ENCODE results near the gene GLIS1.

Gene GLIS1

DNA sequence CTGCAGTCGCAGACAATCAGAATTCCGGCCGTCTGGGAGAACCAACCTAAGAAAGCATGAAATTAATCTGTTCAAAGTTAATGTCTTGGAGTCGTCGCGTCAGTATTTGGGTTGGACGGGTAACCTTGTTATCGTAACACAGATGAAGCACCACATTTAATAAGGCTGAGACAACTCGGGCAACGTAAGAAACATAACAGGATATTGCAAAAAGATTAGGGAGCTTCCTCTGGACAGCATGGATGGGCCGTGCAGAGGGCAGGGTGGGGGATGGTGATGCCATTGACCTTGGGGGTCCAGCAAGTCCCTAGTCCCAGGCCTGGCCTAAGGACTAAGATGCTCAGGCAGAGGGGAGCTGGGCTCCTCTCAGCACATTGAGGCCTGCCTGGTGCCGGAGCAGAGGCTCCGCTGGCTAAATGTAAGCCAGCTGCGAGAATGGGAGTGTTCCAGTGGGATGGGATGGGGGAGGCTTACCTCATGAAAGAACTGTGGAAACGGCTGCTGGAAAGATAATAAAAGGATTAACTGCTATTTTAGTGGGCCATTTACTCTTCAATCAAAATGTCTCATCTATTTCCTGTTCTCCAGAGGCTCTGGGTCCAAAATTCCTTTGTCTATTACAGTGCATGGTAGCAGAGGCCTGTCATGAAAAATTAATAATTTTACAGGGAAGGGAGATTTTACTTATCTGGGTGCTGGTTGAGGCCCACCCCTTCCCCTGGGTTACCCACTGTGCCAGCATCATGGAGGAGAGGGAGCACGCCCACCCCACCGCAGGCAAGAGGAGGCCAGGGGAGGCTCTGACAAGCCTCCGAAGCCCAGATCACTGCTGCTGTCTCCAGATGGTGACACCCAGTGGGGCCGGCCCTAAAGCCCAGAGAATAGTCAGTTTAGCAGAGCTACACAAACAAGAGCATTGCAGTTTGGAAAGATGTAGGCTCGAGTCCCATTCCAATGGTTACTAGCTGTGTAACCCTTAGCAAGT is 148.1 kb downstream of the GLIS1 start:
- no peak for DNase-seq

DNA sequence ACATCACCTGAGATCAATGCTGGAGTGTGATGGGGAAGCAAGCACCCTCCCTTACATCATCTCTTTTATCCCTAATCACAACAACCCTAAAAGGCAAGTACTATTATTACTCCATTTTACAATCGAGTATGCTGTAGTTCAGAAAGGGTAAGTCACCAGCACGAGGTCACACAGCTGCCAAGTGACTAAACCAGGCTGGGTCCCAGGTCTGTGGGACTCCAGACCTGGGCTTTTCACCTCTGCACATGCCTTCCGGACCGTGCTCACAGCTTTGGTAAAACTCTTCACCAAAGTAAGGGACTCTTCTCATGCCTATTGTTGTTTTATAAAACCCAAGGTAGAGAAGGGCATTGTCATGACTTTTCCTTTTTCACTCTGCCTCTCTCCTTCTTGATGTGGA is 148.9 kb downstream of the GLIS1 start:
- DNase-seq: no peak

DNA sequence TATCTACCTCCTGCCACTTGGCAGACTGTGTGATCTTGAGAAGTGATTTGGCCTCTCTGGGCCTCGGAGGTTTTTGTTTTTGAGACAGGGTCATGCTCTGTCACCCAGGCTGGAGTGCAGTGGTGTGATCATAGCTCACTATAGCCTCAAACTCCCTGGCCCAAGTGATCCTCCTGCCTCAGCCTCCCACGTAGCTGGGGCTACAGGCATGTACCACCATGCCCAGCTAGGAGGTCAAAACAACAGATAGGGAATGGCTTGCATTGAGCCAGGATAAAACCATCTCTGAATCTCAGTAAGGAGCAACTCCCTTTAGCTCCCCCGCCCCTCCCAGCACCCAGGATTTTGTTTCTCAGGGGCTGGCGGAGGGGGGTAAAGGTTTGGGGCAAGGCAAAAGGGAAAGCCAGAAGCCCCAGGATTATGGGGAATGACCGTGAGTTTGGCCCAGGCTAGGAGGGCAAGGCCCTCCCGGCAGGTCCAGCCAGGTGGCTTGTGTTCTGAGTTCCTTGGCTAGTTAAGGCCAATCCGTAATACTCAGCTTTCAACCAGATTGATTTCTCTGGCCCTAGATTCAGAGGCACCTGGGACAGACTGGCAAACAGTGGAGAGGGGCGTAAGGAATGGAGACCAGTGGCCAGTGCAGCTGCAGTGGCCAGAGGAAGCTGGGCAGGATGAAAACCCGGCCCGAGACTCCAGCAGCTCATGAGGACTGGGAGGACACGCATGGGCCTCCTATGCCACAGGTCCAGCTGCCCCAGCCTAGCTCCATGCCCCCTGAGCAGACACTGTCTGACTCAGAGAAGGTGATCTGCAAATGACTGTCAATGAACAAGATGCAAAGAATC is 149.7 kb downstream of the GLIS1 start:
- no peak for DNase-seq

DNA sequence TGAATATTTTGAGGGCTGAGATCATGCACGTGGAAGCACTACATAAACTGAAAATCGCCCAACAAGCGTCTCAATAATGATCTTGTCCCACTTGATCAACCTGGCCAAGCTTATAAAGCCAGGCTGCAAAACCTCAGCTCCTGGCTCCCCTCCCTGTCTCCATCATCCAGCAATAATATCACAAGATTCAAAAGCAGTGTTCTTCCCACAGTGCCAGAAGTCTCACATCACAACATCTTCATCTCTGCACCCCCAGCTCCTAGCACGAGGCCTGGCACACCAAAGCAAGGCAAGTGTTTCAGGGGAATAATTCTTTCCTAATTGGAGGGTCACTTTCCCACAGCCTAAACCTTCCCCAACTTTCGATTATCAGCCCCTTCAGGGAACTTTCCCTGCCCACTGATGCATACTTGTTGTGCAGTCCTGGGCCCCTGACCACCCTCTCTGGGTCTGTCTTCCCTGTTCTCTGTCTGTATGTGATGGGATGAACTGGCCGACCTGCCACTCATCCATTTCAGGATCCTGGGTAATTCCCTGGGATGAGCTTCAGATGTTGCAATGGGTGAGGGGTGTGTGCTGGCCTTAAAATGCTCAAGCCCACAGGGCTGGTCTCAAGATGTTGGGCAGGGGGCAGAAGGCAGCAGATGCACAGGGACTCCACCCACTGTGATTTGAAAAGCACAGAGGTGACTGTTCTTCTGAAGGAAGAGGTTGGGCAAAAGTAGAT is 150.7 kb downstream of the GLIS1 start:
- no peak for DNase-seq

- no peak for DNase-seq
Observed at GRCh38 chr1:53587252-53587988, 151.5 kb downstream of the GLIS1 start.

DNA sequence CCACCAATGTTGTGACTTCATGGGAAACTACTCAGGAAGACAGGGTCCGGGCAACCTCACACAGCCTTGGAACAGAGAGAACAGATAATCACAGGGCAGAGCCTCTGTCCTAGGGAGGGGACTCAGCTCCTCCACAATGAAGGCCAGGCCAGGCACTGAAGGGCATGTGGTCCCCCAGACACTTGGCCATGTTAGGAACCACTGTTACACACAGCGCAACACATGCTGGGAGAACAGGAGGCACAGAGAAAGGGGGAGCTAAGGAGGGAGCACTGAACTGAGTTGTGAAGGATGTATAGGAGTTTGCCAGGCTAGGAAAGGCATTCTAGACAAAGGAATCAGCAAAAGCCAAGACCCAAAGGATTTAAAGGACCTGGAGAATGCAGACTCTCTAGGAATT is 152.2 kb downstream of the GLIS1 start:
- DNase-seq: no peak

DNA sequence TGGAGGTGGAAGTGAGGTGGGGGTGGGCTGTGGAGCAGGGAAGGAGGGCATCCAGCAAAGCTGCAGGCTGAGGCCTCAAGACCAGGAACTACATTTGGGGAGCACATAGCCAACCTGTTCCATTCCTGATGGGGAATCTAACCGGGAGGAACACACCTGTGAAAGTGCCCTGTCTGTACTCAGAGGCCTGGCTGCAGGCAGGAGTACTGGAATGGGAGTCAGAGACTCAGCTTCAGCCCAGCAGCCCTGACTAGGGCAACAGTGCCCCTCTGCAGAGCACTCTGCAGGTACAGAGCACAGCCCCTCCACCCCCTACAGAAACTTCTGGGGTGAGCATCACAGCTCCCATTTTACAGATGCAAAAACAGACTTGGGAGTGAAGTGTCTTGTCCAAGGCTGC is 153.4 kb downstream of the GLIS1 start:
- no peak for DNase-seq

DNA sequence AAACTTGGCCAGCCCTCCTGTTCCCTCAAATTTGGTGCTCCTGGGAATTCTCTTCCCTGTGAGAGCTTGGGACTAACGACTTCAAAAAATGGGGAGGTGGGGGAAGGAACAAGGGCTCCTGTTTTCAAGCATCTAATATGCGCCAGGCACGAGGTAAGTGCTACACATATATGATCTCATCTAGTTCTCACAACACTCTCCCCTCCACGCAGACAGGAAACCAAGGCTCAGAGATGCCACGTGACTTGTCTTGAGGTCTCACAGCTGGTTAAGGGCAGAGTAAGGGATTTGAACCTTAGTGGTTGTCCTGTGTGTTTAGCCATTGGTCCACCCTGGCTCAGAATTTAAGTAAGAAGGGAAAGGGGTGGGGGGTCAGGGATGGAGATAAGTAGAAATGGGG is 153.8 kb downstream of the GLIS1 start:
- no peak for DNase-seq

DNA sequence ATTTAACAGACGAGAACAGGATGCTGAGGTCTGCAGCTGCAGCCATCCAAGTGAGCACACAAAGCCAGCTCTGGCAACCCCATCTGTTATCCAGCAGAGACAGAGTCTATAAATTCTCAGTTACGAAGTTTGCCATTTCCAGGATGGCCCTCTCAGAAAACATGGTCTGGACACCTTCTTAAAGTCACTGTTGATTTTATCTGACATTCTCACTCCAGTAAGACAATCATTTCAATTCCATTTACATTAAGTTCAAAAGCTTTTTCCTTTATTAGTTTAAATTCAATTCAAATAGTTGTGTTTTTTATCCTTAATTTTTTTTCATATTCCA is 154.2 kb downstream of the GLIS1 start:
- DNase-seq: no peak

GRCh38 chr1:53583868-53584776 is 154.8 kb downstream of the GLIS1 start:
- no peak for DNase-seq

- DNase-seq: no peak
Observed at GRCh38 chr1:53583021-53583867, 155.7 kb downstream of the GLIS1 start.

GRCh38 chr1:53582211-53583020 is 156.5 kb downstream of the GLIS1 start:
- no peak for DNase-seq

- DNase-seq: no peak
Observed at GRCh38 chr1:53581476-53581875, 157.5 kb downstream of the GLIS1 start.

DNA sequence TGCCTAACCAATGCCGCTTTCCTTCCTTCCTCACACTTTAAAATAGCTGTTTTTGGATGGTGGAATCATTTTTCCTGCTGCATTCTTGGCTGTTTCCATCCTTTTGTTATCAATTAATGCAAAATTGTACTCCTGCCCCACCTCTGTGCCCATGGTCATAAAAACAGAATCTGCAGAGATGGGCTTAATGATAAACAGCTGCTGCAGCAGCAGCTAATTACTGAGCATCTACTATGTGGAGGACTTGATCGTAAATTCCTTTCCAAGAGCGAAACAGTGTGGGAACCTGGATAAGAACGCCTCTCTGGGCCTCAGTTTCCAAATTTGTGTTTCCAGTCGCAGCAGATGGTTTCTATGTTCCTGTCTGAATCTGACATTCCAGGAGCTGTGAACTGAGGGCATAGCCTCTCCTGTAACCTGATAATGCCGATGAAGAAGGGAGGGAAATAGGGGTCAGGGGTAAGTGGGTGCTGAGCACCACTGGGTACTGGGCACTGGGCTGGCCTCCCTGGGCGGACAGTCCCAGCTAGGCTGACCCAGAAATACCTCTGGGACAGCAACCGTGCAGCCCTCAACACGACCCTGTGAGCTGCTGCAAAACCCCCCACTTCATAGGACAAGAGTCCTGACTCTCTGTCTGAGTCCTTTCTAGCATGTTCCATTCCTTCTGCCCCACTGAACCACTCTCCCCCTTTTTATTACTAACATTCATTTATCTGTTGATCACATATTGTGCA is 158.1 kb downstream of the GLIS1 start:
- no peak for DNase-seq

DNA sequence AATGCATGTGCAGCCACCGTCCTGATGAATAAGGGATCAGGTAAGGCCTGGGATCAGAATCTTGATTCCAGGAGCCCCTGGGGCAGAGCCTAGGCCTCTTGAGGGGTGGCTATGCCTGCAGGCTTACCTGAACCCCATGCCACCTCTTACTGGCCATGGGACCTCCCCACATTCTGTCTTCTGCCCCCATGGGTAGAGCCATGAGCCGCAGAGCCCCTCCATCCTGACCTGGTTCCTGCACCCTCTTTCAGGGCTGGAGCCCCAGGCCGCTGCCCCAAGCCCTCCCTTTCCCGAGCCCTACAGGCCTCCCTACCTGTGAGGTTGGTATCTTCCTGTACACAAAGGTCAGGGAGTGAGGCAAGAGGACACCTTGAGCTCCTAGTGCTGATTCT is 159.0 kb downstream of the GLIS1 start:
- DNase-seq: no peak

DNA sequence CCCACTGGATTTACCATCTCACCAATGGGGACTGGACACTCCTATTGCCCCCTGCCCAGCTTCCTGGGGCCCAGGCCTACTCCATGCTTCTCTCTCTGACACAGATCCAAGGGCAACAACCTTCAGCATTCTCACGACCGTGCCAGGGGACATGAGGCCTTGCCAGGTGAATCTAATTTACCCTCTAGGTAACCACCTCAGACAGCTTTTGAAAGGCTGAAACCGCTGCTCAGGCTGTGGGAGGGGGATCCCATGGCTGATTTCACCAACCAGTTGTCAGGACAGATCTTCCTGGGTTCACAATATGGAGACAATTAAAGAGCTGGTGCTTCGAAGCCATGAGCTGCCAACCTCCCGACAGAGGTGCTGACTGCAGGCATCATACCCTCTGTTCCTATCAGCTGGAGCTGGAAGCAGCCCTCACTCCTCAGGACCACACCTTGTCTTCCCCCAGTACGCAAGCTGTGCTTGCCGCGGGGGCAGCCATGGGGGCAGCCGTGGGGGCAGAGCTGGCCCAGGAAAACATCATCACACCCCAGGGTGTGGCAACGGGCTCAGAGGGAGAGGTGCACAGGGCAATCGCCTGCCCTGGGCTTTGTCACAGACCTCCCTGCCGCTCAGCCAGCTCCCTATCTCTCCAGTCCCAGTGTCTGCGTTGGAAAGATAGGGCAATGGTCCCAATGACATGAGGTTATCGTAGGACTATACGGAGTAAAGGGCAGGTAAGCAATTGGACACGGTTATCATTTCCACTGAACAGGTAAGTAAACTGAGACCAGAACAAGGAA is 159.5 kb downstream of the GLIS1 start:
- DNase-seq: no peak

GRCh38 chr1:53578358-53578757 is 160.6 kb downstream of the GLIS1 start:
- DNase-seq: no peak

DNA sequence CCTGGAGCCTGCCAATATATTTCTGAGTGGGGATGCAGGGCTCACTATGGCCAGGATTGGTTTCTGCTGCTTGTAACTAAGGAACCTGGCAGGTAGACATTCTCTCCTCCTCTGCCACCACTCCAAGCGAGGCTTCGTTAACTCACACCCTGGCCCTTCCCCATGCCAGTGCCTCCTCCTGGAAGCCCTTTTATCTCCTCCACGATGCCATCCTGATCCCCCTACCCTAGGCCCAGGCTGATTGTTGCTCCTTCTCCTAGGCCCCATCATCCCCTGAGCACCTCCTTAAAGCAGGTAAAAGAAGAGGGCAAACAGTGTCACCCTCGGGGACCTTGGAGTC is 161.2 kb downstream of the GLIS1 start:
- no peak for DNase-seq
